ENCODE results near the gene UBE2J1. TPM values are rescaled to one million over a fixed set of nuclear protein-coding genes. Genes with fewer than 3 reads are reported as not detected.

The UBE2J1 gene
- total and polyA plus RNA-seq, 9 of the 15 experiments (the other 6 are each of a cell fraction or from before 2014, with no cell fraction given), result 11.6 to 32.6 (median 22.0) TPM

GRCh38 chr6:89371849-89372505 is 19.5 kb upstream of the UBE2J1 start (continued):
- TF ChIP-seq, protein P1, sequence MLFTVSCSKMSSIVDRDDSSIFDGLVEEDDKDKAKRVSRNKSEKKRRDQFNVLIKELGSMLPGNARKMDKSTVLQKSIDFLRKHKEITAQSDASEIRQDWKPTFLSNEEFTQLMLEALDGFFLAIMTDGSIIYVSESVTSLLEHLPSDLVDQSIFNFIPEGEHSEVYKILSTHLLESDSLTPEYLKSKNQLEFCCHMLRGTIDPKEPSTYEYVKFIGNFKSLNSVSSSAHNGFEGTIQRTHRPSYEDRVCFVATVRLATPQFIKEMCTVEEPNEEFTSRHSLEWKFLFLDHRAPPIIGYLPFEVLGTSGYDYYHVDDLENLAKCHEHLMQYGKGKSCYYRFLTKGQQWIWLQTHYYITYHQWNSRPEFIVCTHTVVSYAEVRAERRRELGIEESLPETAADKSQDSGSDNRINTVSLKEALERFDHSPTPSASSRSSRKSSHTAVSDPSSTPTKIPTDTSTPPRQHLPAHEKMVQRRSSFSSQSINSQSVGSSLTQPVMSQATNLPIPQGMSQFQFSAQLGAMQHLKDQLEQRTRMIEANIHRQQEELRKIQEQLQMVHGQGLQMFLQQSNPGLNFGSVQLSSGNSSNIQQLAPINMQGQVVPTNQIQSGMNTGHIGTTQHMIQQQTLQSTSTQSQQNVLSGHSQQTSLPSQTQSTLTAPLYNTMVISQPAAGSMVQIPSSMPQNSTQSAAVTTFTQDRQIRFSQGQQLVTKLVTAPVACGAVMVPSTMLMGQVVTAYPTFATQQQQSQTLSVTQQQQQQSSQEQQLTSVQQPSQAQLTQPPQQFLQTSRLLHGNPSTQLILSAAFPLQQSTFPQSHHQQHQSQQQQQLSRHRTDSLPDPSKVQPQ (CRISPR knock-in tag; IDR thresholded peaks at IDR 0.05; ENCODE audit: borderline replicate concordance), result no peak
- TF ChIP-seq NFYB (IDR thresholded peaks at IDR 0.05; ENCODE audit: extremely low read depth, insufficient read length), result no peak
- no peak for TF ChIP-seq MEF2D (tag; conservative IDR thresholded peaks at IDR 0.05; ENCODE audit: low read depth)
- no peak for TF ChIP-seq CGGBP1 (CRISPR knock-in tag; IDR thresholded peaks at IDR 0.05)
- TF ChIP-seq, protein P2, sequence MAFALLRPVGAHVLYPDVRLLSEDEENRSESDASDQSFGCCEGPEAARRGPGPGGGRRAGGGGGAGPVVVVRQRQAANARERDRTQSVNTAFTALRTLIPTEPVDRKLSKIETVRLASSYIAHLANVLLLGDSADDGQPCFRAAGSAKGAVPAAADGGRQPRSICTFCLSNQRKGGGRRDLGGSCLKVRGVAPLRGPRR (CRISPR knock-in tag; IDR thresholded peaks at IDR 0.05), result no peak
- no peak for TF ChIP-seq HDAC8 (tag; IDR thresholded peaks at IDR 0.05)
- TF ChIP-seq, protein P3, sequence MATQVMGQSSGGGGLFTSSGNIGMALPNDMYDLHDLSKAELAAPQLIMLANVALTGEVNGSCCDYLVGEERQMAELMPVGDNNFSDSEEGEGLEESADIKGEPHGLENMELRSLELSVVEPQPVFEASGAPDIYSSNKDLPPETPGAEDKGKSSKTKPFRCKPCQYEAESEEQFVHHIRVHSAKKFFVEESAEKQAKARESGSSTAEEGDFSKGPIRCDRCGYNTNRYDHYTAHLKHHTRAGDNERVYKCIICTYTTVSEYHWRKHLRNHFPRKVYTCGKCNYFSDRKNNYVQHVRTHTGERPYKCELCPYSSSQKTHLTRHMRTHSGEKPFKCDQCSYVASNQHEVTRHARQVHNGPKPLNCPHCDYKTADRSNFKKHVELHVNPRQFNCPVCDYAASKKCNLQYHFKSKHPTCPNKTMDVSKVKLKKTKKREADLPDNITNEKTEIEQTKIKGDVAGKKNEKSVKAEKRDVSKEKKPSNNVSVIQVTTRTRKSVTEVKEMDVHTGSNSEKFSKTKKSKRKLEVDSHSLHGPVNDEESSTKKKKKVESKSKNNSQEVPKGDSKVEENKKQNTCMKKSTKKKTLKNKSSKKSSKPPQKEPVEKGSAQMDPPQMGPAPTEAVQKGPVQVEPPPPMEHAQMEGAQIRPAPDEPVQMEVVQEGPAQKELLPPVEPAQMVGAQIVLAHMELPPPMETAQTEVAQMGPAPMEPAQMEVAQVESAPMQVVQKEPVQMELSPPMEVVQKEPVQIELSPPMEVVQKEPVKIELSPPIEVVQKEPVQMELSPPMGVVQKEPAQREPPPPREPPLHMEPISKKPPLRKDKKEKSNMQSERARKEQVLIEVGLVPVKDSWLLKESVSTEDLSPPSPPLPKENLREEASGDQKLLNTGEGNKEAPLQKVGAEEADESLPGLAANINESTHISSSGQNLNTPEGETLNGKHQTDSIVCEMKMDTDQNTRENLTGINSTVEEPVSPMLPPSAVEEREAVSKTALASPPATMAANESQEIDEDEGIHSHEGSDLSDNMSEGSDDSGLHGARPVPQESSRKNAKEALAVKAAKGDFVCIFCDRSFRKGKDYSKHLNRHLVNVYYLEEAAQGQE (IDR thresholded peaks at IDR 0.05; ENCODE audit: borderline replicate concordance), result peak; percentile 26; the same call in 1 of the 2 replicates
- TF ChIP-seq, protein P3 (CRISPR knock-in tag; IDR thresholded peaks at IDR 0.05; ENCODE audit: low read depth), result no peak
- no peak for TF ChIP-seq ATF7 (IDR thresholded peaks at IDR 0.05)
- TF ChIP-seq RBM17 (IDR thresholded peaks at IDR 0.05; ENCODE audit: borderline replicate concordance, low read depth, low read length), result no peak
- TF ChIP-seq ZNF696 (CRISPR knock-in tag; conservative IDR thresholded peaks at IDR 0.05), result no peak
- TF ChIP-seq TRIM28 (IDR thresholded peaks at IDR 0.05), result no peak
- peak; percentile 60 to 78 for TF ChIP-seq RAD21 (CRISPR knock-in tag; conservative IDR thresholded peaks at IDR 0.05 in 1 of 2, IDR thresholded peaks at IDR 0.05 in 1 of 2)
- TF ChIP-seq ZKSCAN1 (IDR thresholded peaks at IDR 0.05; ENCODE audit: low read depth, low read length), result no peak
- TF ChIP-seq SNAPC5 (CRISPR knock-in tag; IDR thresholded peaks at IDR 0.05), result no peak
- no peak for TF ChIP-seq HDAC3 (IDR thresholded peaks at IDR 0.05; ENCODE audit: borderline replicate concordance, partially characterized antibody)
- TF ChIP-seq ZBTB1 (CRISPR knock-in tag; IDR thresholded peaks at IDR 0.05; ENCODE audit: borderline replicate concordance, low read depth), result no peak
